GM21723 (cell line): ENCODE results near the gene GMDS.

Experiments
- ATAC-seq: cut with Tn5 transposase; IDR thresholded peaks from one replicate; pipeline ENCODE4 v1.9.1; 2021; ENCODE audit warnings: mild to moderate bottlenecking, moderate library complexity; ENCODE audit not compliant: unreplicated experiment

GMDS gene

DNA sequence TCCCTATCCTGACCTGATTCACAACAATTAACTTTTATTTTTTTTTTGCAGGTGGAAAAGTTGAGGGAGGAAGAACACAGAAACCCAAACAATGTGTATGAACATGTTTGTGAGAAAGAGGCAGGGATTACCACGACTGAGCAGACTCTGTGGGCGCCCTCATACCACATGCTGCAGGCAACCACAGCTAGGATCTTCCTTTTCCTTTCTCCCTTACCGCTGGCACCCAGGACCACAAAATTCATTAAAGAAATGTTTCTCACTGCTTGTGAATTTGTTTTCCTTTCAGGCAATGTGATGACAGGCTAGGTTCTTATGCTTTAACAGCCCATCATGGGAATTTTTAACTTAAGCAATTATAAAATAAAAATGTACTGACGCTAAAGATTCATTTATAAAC, 287.1 kb downstream of the GMDS start:
- ATAC-seq, result no peak

DNA sequence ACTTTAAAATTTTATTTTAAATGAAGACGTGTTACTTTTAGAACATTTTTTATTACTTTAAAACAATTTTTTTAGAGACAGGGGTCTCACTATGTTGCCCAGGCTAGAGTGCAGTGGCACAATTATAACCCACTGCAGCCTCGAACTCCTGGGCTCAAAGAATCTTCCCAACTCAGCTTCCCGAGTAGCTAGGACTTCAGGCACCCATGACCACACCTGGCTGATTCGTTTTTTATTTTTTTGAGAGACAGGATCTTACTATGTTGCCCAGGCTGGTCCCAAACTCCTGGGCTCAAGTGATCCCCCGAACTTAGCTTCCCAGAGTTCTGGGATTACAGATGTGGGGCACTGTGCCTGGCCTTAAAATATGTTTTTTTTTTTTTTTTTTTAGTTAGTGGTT, 287.7 kb downstream of the GMDS start:
- no peak for ATAC-seq

DNA sequence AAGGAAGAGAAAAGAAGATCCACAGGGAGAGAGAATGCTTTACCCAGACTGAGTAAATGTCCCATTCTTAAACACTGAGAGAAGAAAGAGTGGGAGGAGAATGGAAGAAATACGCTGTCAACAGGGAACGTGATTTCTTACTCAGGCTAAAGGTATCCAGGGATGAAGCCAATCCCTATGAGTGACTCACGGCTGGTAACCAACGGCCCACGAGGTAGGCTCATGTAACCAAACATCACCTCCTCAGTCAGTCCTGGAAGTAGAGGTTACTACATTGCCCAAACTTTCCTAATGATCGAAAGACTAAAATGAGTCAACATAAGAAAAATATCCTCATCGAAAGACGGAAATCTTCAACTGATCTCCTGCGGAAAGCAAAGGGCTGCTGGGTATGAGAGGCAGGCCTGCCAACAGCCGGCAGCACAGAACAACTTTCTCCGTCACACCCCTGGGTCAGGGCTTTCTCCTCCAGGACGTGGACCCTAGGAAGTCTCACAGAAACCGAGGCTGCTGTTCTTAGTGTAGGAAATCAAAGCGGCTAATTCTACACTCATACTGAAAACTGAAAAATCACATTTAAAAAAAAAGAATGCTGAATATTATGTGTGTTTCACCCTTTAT, 292.6 kb downstream of the GMDS start:
- ATAC-seq, result no peak

- no peak for ATAC-seq
Measured at GRCh38 chr6:1950631-1951030, 294.8 kb downstream of the GMDS start.

GRCh38 chr6:1949538-1949937, 295.9 kb downstream of the GMDS start:
- ATAC-seq, result no peak

DNA sequence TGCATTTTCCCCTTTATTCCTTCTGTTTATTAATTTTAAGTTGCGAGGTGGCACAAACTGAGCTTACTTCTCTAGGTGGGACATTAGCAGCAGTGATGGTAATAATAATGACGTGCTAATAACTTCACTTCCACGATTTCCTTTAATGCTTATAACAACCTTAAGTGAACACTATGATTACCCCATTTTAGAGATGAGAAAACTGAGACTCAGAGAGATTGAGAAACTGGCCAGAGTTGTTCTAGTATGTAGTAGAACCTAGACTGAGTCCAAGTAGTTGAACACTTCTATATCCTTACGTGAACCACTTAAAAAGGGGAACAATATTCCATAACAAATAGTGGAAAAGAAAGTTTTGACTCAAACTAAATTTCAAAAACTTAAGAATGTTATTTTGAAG, 297.5 kb downstream of the GMDS start:
- no peak for ATAC-seq

DNA sequence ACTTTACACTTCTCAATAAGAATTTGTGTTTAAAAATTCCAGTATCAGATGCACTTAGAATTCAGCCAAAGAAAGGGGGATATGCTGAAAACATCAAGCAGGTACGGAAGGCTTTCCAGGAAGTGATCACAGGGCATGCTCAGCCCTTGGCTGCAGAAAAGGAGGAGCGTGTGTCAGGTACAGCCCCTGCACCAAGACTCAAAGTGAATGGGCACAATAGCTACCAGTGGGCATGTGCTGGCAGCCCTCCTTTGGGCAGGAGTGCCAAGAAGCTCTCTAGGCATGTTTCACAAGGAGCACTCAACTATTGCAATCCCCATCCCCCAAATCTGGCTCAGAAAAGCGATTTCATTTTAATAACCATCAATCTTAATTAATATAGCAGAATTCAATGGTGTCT, 298.8 kb downstream of the GMDS start:
- no peak for ATAC-seq

DNA sequence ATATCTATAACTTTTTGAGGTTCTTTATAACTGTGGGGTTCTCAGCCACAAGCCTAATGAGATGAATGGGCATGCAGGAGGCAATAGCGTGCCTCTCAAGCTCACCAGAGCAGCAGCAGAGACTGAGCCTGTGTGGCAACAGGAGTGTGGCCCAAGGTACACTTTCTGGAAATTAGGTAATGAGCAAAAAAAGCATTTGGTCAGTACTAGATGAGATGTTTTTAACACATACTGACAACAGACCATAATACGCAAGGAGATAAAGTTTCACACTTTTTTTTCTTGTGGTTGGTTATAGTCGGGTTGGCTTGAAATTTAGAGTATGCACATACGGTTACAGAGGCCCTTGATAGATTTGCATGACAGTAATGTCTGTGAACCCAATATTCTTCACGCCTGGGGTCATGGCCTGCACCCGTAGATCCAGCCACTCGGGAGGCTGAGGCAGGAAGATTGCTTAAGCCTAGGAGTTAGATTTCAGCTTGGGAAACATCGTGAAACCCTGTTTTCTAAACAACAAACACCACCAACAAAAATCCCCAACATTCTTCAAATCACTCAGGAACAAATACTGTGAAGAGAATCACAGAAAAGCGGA, 300.1 kb downstream of the GMDS start:
- ATAC-seq, result no peak

GRCh38 chr6:1942834-1943233, 302.6 kb downstream of the GMDS start:
- no peak for ATAC-seq

DNA sequence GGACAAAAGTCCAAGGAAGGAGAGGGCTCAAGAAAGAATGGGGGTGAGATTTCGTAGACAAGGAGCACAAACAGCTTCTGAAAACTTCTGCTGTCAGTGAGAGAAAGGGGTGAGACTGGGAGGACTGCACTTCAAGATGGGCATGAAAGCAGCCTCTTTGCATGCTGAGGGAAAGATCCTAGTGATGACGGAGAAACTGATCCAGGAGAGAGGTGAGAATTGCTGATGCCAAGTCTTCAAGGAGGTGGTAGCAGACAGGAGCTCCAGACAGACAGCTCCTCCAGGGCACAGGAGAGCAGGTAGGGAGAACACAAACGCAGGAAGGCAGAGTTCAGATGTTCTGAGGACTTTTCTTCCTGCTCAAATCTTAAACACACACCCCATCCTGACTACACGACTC, 303.9 kb downstream of the GMDS start:
- no peak for ATAC-seq

- ATAC-seq, result peak; percentile 71
Measured at GRCh38 chr6:1940381-1940780, 305.0 kb downstream of the GMDS start.

GRCh38 chr6:1933292-1933691, 312.1 kb downstream of the GMDS start:
- no peak for ATAC-seq

DNA sequence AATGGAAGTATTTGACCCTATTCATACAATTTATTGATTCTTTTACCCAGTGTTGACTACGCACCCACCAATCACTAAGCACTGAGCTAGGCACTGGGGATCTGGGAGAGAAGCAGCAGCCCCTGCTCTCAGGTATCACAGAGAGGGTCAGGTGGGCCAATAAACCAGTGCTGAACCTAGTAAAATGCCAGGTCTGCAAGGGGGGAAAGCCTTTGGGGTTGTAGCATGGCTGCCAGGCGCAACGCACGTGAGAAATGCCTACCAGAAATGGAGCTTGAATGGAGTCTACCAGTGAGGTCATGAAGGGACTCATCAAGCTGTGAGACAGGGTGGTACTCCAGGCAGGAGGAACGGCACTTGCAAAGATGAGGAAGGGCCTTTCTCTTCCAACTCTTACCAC, 313.6 kb downstream of the GMDS start:
- no peak for ATAC-seq

DNA sequence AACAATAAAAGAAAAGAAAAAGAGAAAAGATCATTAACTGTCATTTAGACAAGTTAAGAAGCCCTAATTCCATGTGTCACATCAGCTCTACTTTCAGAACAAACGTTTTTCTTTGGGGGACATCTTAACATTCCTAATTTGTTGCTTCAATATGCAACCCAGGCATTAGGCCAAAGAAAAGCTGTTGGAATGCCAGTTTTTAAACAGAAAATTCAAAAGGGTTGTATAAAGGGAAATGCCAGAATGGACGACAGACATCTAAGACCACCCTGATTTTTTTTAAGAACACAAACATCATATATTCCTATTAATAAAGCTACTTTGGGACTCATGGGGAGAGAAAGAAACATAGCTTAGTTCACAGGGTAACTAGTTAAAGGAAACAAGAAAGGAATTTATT, 315.0 kb downstream of the GMDS start:
- ATAC-seq, result no peak

GRCh38 chr6:1929931-1930330, 315.5 kb downstream of the GMDS start:
- ATAC-seq, result no peak

- no peak for ATAC-seq
Measured at GRCh38 chr6:1925743-1926430, 319.5 kb downstream of the GMDS start.

DNA sequence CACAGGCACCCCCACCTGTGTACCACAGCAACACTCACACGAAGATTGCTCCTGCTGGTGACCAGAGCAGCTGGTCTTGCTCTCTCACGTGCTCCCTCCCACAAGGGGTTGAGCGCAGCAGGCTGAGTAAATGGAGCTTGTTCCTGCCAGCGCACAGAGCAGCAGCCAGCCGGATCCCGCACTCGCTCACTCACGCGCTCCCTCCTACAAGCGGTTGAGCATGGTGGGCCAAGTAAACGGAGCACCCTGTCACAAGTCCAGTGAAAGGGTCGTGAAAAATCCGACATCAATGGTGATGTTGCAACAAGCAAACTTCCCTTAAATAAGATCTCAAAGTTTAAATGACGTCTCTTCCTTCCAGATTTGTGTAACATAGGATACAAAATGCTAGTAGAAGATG, 322.0 kb downstream of the GMDS start:
- ATAC-seq, result no peak

DNA sequence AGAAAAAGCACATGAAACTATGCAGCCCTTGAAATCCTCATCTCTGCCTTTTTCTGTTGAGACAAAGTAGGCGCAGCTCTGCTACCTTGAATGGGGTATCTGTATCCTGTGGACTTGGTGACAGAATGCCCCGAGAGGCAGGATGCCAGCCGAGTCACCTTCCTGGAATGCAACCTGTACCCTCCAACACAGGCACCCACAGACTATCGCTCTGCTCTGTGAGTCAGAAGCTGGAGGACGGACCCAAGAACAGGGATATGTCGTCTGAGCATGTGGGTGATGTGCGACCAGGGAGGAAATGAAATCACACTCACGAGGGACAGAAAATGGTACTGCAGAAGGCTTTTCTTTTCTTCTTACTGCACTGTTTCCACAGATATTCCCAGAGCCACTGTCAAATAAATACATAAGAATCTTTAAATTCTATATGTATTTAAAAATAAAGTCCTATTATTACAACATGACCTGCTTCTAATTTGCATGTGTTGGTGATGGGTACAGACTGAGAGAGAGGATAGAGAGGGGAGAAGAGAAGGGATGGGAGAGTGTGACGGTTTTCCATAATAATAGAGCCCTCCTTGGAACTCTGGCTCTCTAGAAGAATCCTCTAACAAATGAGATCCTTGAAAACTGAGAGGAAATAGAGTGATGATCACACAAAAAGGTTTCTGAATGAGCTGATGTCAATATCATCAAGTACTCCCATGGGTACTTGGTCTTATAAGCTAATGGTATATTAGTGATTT, 327.6 kb downstream of the GMDS start:
- ATAC-seq, result no peak

DNA sequence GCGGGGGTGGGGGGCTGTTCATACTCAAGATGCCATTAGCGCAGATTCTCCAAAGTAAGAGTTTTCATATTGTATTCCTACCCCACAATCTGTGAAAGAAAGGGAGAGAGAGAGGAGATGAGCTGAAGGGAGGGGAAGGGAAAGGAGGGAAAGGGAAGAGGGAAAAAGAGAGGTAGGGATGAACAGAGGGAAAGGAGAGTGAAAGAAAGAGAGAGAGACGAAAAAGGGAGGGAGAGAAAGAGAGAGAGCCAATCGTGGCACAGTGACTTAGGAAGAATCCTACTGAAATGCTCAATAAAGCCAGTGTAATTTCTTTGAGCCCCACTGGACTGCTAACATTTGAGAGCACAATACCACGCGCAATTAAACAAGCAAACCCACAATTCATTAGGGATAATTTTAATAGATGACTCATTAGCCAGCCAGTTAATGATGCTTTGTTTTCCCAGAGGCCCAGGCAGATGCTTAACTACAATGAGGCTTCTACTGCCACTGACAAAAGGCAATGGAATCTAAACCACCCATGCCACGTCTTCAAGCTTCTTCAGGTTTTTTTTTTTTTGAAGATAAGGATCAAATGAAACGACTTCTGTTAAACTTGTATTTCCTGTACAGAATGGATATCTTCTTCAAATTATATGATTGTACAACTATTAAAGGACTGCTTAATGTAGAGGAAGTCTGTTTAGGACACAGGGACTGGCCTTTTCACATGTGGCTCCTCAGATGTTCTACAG, 328.9 kb downstream of the GMDS start:
- ATAC-seq, result no peak

- ATAC-seq, result no peak
Measured at GRCh38 chr6:1915226-1915625, 330.2 kb downstream of the GMDS start.

DNA sequence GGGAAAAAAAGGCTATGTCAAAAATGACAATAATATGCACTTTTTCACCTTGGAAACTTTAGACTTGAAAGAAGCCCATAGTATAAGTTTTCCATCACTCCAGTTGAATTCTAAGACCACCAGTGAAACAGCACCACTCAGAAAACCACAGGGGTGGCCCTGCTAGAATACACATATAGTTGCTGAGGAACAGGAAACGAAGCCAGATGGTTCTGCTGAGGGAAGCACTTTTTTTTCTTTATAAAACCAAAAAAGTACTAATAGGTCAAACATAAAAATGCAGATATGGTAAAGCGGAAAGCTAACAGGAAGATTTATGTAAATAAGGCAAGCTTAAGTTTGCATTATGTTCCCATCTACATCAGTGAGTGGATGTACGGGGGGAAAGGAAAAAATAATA, 331.8 kb downstream of the GMDS start:
- ATAC-seq, result no peak
